ENCODE data around the gene S1PR2. TPM values are rescaled to one million over a fixed set of nuclear protein-coding genes. Genes with fewer than 3 reads are reported as not detected.
"Not testable (repeated sequence)": the region's sequence is repeated elsewhere in the genome, so short reads cannot be mapped to it uniquely, and the experiment has no call there.

Gene S1PR2
- total RNA-seq, 3 donors from 2014 or later, result 1.2 to 8.4 (median 6.5) TPM

DNA sequence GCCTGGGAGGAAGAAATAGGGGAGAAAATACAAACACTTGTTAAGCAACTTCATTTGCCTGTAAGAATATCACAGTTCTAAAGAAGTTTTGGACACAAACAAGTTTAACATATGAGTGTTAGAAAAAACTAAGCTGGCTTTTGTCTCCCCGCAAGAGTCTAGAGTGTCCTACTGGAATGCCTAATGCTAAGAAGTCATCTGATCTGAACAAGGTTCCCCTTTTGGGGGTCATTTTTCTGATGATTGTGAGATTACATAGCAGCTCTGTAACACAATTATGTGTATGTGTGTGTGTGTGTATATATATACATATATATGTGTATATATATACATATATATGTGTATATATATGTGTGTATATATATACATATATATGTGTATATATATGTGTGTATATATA, 49.1 kb downstream of the S1PR2 start:
- Histone ChIP-seq H3K4me1 (ENCODE audit: low read depth) (no peaks in the 10 kb centered on the region), H3K4me3 (no peak overlapping the region), H3K9me3 (no peaks in the 10 kb centered on the region), H3K36me3 (ENCODE audit: low read depth) (no peaks in the 10 kb centered on the region)
- DNase-seq (no peak), ATAC-seq (no peak)
- TF ChIP-seq, protein P1, sequence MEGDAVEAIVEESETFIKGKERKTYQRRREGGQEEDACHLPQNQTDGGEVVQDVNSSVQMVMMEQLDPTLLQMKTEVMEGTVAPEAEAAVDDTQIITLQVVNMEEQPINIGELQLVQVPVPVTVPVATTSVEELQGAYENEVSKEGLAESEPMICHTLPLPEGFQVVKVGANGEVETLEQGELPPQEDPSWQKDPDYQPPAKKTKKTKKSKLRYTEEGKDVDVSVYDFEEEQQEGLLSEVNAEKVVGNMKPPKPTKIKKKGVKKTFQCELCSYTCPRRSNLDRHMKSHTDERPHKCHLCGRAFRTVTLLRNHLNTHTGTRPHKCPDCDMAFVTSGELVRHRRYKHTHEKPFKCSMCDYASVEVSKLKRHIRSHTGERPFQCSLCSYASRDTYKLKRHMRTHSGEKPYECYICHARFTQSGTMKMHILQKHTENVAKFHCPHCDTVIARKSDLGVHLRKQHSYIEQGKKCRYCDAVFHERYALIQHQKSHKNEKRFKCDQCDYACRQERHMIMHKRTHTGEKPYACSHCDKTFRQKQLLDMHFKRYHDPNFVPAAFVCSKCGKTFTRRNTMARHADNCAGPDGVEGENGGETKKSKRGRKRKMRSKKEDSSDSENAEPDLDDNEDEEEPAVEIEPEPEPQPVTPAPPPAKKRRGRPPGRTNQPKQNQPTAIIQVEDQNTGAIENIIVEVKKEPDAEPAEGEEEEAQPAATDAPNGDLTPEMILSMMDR (IDR thresholded peaks at IDR 0.05), result no peak
- intact Hi-C loops (cut with DNase I, micrococcal nuclease), result no loop called here

GRCh38 chr19:10180459-10180858, 50.7 kb downstream of the S1PR2 start:
- no peak for DNase-seq

DNA sequence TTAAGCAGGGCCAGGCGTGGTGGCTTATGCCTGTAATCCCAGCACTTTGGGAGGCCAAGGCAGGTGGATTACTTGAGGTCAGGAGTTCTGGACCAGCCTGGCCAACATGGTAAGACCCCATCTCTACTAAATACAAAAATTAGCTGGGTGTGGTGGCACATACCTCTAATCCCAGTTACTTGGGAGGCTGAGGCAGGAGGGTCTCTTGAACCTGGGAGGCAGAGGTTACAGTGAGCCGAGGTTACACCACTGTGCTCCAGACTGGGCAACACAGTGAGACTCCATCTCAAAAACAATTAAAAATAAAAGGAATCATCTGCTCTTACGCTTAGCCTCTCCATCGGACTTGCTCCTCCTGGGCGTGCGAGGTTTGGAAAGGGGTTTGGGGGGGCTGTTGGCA, 51.1 kb downstream of the S1PR2 start:
- ATAC-seq; H3K9me3 ChIP-seq; intact Hi-C loops (cut with DNase I, micrococcal nuclease); H3K4me3 ChIP-seq; DNase-seq; H3K4me1 ChIP-seq (ENCODE audit: low read depth); H3K36me3 ChIP-seq (ENCODE audit: low read depth): not testable (repeated sequence)

More at GRCh38 chr19:10180459-10180858, 50.7 kb downstream of the S1PR2 start:
- no peak overlapping the region for H3K4me3 ChIP-seq
- ATAC-seq, result no peak
- no peaks in the 10 kb centered on the region for H3K9me3 ChIP-seq
- no peaks in the 10 kb centered on the region for H3K4me1 ChIP-seq (ENCODE audit: low read depth)
- TF ChIP-seq, protein P1 (IDR thresholded peaks at IDR 0.05), result no peak
- intact Hi-C loops (cut with DNase I, micrococcal nuclease), result no loop called here
- H3K36me3 ChIP-seq (ENCODE audit: low read depth), result no peaks in the 10 kb centered on the region

DNA sequence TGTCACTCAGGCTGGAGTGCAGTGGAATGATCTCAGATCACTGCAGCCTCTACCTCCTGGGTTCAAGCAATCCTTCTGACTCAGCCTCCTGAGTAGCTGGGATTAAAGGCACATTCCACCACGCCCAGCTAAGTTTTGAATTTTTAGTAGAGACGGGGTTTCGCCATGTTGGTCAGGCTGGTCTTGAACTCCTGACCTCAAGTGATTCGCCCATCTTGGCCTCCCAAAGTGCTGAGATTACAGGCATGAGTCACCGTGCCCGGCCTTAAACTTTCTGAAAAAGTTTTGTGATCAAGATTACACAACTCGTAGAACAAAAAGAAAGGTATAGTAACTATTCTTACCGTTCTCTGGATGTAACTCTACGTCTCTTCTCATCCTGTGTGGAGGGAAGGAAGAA, 57.6 kb downstream of the S1PR2 start:
- Histone ChIP-seq H3K36me3 (ENCODE audit: low read depth) (no peaks in the 10 kb centered on the region), H3K4me1 (ENCODE audit: low read depth) (no peaks in the 10 kb centered on the region), H3K9me3 (no peaks in the 10 kb centered on the region), H3K4me3 (no peak overlapping the region)
- TF ChIP-seq, protein P1 (IDR thresholded peaks at IDR 0.05), result no peak
- DNase-seq (no peak), ATAC-seq (no peak)
- intact Hi-C loops (cut with DNase I, micrococcal nuclease), result no loop called here

Small RNA genes within 50 kb of the gene (microRNA-seq; reads per million reads assigned to microRNA genes)
- gene MIR4322, result not detected

Other genes starting within 250 kb of the S1PR2 start
- 1 to 10 TPM; 1.9 to 7.2 (median 5.5) TPM for gene COL5A3, start 220.8 kb downstream of the S1PR2 start, total RNA-seq
- gene RDH8, start 217.8 kb downstream of the S1PR2 start, total RNA-seq, result not detected
- gene SHFL, start 145.0 kb downstream of the S1PR2 start, total RNA-seq, result 10 to 100 TPM; 26.9 to 41.5 (median 28.1) TPM
- gene ANGPTL6, start 128.7 kb downstream of the S1PR2 start, total RNA-seq, result 1 to 10 TPM in 1 of 3 donors, under 1 TPM in 2; 0.32 to 1.2 (median 0.87) TPM
- 10 to 100 TPM; 36.4 to 42.0 (median 40.3) TPM for gene PPAN, start 125.0 kb downstream of the S1PR2 start, total RNA-seq
- 10 to 100 TPM; 14.1 to 18.5 (median 16.9) TPM for gene P2RY11, start 119.6 kb downstream of the S1PR2 start, total RNA-seq
- 100 to 1,000 TPM; 151 to 201 (median 152) TPM for gene EIF3G, start 111.4 kb downstream of the S1PR2 start, total RNA-seq
- gene DNMT1, start 36.4 kb downstream of the S1PR2 start, total RNA-seq, result 10 to 100 TPM; 41.1 to 55.6 (median 55.6) TPM
- 10 to 100 TPM; 47.5 to 65.5 (median 49.6) TPM for gene MRPL4, start 20.9 kb upstream of the S1PR2 start, total RNA-seq
- 10 to 100 TPM; 10.7 to 13.9 (median 13.4) TPM for gene ICAM1, start 39.8 kb upstream of the S1PR2 start, total RNA-seq
- gene ICAM4, start 55.6 kb upstream of the S1PR2 start, total RNA-seq, result under 1 TPM in 2 of 3 donors, not detected in 1; 0.24 to 0.32 TPM
- gene ICAM5, start 58.6 kb upstream of the S1PR2 start, total RNA-seq, result 1 to 10 TPM in 1 of 3 donors, under 1 TPM in 2; 0.69 to 1.4 (median 0.73) TPM
- gene ZGLP1, start 78.5 kb upstream of the S1PR2 start, total RNA-seq, result 1 to 10 TPM; 2.5 to 4.0 (median 3.8) TPM
- gene FDX2, start 84.7 kb upstream of the S1PR2 start, total RNA-seq, result 10 to 100 TPM in 1 of 3 donors, 1 to 10 TPM in 2; 7.9 to 15.1 (median 9.7) TPM
- 10 to 100 TPM; 42.4 to 58.1 (median 49.6) TPM for gene RAVER1, start 102.2 kb upstream of the S1PR2 start, total RNA-seq
- gene ICAM3, start 108.3 kb upstream of the S1PR2 start, total RNA-seq, result 10 to 100 TPM; 16.0 to 31.6 (median 28.0) TPM
- gene TYK2, start 149.2 kb upstream of the S1PR2 start, total RNA-seq, result 100 to 1,000 TPM; 104 to 142 (median 123) TPM
- gene CDC37, start 172.2 kb upstream of the S1PR2 start, total RNA-seq, result 100 to 1,000 TPM; 125 to 179 (median 145) TPM
- 10 to 100 TPM in 2 of 3 donors, 1 to 10 TPM in 1; 7.0 to 27.4 (median 14.7) TPM for gene PDE4A, start 189.2 kb upstream of the S1PR2 start, total RNA-seq

Data from mucosa of descending colon (tissue), 3 donors.